K562 (cell line): ENCODE measurements around the gene LRRC71. TPM values are rescaled to one million over a fixed set of nuclear protein-coding genes. Genes with fewer than 3 reads are reported as not detected.

ENCODE experiments used
- BDP1 ChIP-seq: IDR thresholded peaks from 3 replicates; pipeline ENCODE4 v1.6.1; 2011; ENCODE audit not compliant: insufficient read length, insufficient read depth
- ERF ChIP-seq: fragments of 450-650 bp; formaldehyde crosslinking; IDR thresholded peaks from 2 replicates; pipeline ENCODE4 v1.4.0; 2020; ENCODE audit warnings: mild to moderate bottlenecking, mixed read lengths
- ETS1 ChIP-seq: conservative IDR thresholded peaks from 2 replicates; pipeline ENCODE4 v1.6.1; 2011; ENCODE audit warnings: low read depth, mild to moderate bottlenecking, low read length; ENCODE audit not compliant: control insufficient read depth
- MGA ChIP-seq: fragments of 450-650 bp; IDR thresholded peaks from 2 replicates; pipeline ENCODE4 v1.6.1; 2016; ENCODE audit warnings: mild to moderate bottlenecking, moderate library complexity
- MLX ChIP-seq, 2 experiments: fragments of 450-650 bp in 1 of 2; sonication (generic) in 1 of 2; formaldehyde crosslinking; conservative IDR thresholded peaks; 2 replicates each; pipeline versions ENCODE4 v1.4.0 to v1.8.1; 2020 to 2022; ENCODE audit warnings: mild to moderate bottlenecking in 1 of 2, missing genetic modification reagents in 1 of 2
- POLR2G ChIP-seq: fragments of 200-400 bp; formaldehyde crosslinking; IDR thresholded peaks from 2 replicates; pipeline ENCODE4 v1.6.1; 2017; ENCODE audit warnings: low read depth, mild to moderate bottlenecking, antibody characterized with exemption, low read length, moderate library complexity
- TRIM25 ChIP-seq: fragments of 450-650 bp; IDR thresholded peaks from 2 replicates; pipeline ENCODE4 v1.7.0; 2016; ENCODE audit warnings: borderline replicate concordance
- ZBTB43 ChIP-seq: sonication (generic); formaldehyde crosslinking; IDR thresholded peaks from 2 replicates; pipeline ENCODE4 v1.8.0; 2023; ENCODE audit warnings: mild to moderate bottlenecking, missing genetic modification reagents
- ZNF586 ChIP-seq: fragments of 450-650 bp; formaldehyde crosslinking; conservative IDR thresholded peaks from 2 replicates; pipeline ENCODE4 v1.4.0; 2020; ENCODE audit warnings: mild to moderate bottlenecking, moderate library complexity
- polyA plus RNA-seq, 8 experiments: library from polyadenylated mRNA; depleted of rRNA in 4 of 8; stranded (reverse) in 5 of 8; unstranded in 3 of 8; fragments of >200 nt; fragmentation: Nextera tagmentation in 2 of 8; fragmentation: Illumina TruSeq in 1 of 8; extraction: Ambion mirVana in 2 of 8; extraction: Trizol in 1 of 8; gene quantifications; 2 replicates each; pipeline versions ENCODE4 v1.2.1 to v1.2.3, GENCODE V29; 2011 to 2014; ENCODE audit warnings: inconsistent platforms in 1 of 8, missing spikeins in 1 of 8
- total RNA-seq, 7 experiments: library from RNA; depleted of rRNA in 6 of 7; stranded (reverse); fragments of >200 nt in 6 of 7; fragmentation: Illumina TruSeq in 2 of 7; extraction: Trizol in 2 of 7; gene quantifications; 2 replicates each; pipeline versions ENCODE4 v1.2.1 to v1.2.3, GENCODE V29; 2011 to 2021; ENCODE audit warnings: low replicate concordance in 1 of 7

Gene LRRC71
- total and polyA plus RNA-seq, 9 of the 15 experiments (the other 6 are each of a cell fraction or from before 2014, with no cell fraction given) = 0.06 to 1.2 (median 0.51) TPM; not detected in 1

- TF ChIP-seq ZBTB43 (CRISPR knock-in tag) (no peak), TRIM25 (no peak), MLX (CRISPR knock-in tag; conservative IDR thresholded peaks at IDR 0.05) (no peak), POLR2G (peak; percentile 59; the same call in 1 of the 2 replicates), ERF (CRISPR knock-in tag) (no peak), ETS1 (no peak), BDP1 (no peak), ZNF586 (CRISPR knock-in tag) (no peak), MGA (peak; percentile 34; the same call in 1 of the 2 replicates)
Observed at GRCh38 chr1:156927215-156928042, 7.0 kb downstream of the LRRC71 start (continued).
